Erythroblast (primary cell): Measurements from ENCODE around the gene WSB1.
"Not testable (repeated sequence)": the region's sequence is repeated elsewhere in the genome, so short reads cannot be mapped to it uniquely, and the experiment has no call there.

ENCODE experiments used
- GATA1 ChIP-seq: IDR thresholded peaks from 2 replicates; pipeline ENCODE4 v1.6.1; 2011; ENCODE audit warnings: low read depth, mild to moderate bottlenecking, control low read depth, low read length, moderate library complexity
- POLR2A ChIP-seq: IDR thresholded peaks from 2 replicates; pipeline ENCODE4 v1.6.1; 2011; ENCODE audit warnings: mild to moderate bottlenecking, low read length

- TF ChIP-seq POLR2A, GATA1: not testable (repeated sequence)
These were observed 34.8 kb downstream of the WSB1 start for GRCh38 chr17:27328686-27329085.
